Skin epidermis (tissue), 12 donors: ENCODE results near the gene ARHGAP9.

Experiments
- H3K27ac ChIP-seq, 21 experiments: fragments of 200-600 bp; sonication (generic) in 11 of 21; one replicate each; pipeline ENCODE4 v1.5.0; 2020; ENCODE audit warnings: mild to moderate bottlenecking in 3 of 21, inconsistent platforms in 2 of 21, moderate library complexity in 2 of 21
- H3K4me3 ChIP-seq, 7 experiments: fragments of 200-600 bp; sonication (generic) in 2 of 7; one replicate each; pipeline ENCODE4 v1.5.0; 2020; ENCODE audit warnings: inconsistent platforms in 2 of 7, mild to moderate bottlenecking in 2 of 7, moderate library complexity in 1 of 7

The ARHGAP9 gene

GRCh38 chr12:57476162-57476992 is 3.3 kb downstream of the ARHGAP9 start:
- Histone ChIP-seq H3K4me3 (peak overlapping the region; percentile 32 to 47 (median 40)), H3K27ac (peak overlapping the region in 18 of 21 experiments; percentile 31 to 99 (median 86))

GRCh38 chr12:57475271-57476161 is 4.2 kb downstream of the ARHGAP9 start:
- Histone ChIP-seq H3K4me3 (peak overlapping the region; percentile 32 to 47 (median 40)), H3K27ac (peak overlapping the region in 17 of 21 experiments; percentile 17 to 99 (median 88))

GRCh38 chr12:57474862-57475261 is 4.8 kb downstream of the ARHGAP9 start:
- Histone ChIP-seq H3K4me3 (peak overlapping the region in 1 of 7 experiments; percentile 40), H3K27ac (no peak overlapping the region)

DNA sequence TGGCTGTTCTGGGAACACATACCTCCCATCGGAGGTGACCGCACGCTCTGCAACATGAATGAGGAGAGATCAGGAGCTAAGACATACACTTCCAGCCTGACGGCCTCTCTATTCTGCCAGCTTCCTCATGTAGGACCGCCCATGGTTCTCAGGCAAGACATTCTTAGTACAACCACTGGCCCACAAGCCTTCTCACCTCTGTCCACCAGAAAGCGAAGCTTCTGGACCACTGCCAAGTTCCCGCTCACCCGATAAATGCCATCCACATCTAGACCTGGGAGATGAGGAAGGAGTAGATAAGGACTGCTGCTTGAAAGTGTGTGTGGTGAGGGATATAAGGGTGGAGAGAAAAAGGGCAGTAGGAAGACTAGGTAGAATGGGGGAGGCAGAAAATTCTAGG is 5.2 kb downstream of the ARHGAP9 start:
- Histone ChIP-seq H3K4me3 (no peak overlapping the region), H3K27ac (no peak overlapping the region)

- Histone ChIP-seq H3K4me3 (no peak overlapping the region), H3K27ac (no peak overlapping the region)
These were observed 5.8 kb downstream of the ARHGAP9 start for GRCh38 chr12:57473886-57474285.

DNA sequence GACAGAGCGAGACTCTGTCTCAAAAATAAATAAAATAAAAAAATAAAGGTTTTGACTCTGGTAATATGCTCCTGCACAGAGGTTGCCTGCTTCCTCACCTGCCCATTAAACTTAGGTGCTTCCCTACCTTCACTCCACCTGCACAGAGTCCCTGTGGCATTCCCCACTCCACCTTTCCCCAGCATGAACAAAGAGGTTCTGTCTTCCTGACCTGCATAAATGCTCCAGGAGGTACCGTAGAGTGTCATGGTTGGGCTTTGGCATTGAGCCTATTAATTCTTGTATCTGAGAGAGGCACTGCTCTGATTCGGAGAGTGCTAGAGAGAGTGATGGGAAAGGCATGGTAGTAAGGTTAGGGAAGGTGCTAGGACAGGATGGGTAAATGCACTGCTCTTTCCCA is 6.3 kb downstream of the ARHGAP9 start:
- H3K27ac ChIP-seq: no peak overlapping the region
- H3K4me3 ChIP-seq: no peak overlapping the region

- H3K27ac ChIP-seq: no peak overlapping the region
- no peak overlapping the region for H3K4me3 ChIP-seq
These were observed 7.3 kb downstream of the ARHGAP9 start for GRCh38 chr12:57472391-57472790.

- no peak overlapping the region for H3K4me3 ChIP-seq
These were observed 8.0 kb downstream of the ARHGAP9 start for GRCh38 chr12:57471661-57472060.

GRCh38 chr12:57470970-57471656 is 8.6 kb downstream of the ARHGAP9 start:
- Histone ChIP-seq H3K27ac (no peak overlapping the region), H3K4me3 (no peak overlapping the region)

More at GRCh38 chr12:57471661-57472060, 8.0 kb downstream of the ARHGAP9 start:
- no peak overlapping the region for H3K27ac ChIP-seq

DNA sequence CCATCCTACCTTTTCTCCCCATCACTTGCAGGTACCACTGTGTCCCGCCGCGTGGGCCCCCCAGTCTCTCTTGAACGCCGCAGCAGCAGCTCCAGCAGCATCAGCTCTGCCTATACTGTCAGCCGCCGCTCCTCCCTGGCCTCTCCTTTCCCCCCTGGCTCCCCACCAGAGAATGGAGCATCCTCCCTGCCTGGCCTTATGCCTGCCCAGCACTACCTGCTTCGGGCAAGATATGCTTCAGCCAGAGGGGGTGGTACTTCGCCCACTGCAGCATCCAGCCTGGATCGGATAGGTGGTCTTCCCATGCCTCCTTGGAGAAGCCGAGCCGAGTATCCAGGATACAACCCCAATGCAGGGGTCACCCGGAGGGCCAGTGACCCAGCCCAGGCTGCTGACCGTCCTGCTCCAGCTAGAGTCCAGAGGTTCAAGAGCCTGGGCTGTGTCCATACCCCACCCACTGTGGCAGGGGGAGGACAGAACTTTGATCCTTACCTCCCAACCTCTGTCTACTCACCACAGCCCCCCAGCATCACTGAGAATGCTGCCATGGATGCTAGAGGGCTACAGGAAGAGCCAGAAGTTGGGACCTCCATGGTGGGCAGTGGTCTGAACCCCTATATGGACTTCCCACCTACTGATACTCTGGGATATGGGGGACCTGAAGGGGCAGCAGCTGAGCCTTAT is 9.2 kb downstream of the ARHGAP9 start:
- no peak overlapping the region for H3K27ac ChIP-seq
- H3K4me3 ChIP-seq: no peak overlapping the region

DNA sequence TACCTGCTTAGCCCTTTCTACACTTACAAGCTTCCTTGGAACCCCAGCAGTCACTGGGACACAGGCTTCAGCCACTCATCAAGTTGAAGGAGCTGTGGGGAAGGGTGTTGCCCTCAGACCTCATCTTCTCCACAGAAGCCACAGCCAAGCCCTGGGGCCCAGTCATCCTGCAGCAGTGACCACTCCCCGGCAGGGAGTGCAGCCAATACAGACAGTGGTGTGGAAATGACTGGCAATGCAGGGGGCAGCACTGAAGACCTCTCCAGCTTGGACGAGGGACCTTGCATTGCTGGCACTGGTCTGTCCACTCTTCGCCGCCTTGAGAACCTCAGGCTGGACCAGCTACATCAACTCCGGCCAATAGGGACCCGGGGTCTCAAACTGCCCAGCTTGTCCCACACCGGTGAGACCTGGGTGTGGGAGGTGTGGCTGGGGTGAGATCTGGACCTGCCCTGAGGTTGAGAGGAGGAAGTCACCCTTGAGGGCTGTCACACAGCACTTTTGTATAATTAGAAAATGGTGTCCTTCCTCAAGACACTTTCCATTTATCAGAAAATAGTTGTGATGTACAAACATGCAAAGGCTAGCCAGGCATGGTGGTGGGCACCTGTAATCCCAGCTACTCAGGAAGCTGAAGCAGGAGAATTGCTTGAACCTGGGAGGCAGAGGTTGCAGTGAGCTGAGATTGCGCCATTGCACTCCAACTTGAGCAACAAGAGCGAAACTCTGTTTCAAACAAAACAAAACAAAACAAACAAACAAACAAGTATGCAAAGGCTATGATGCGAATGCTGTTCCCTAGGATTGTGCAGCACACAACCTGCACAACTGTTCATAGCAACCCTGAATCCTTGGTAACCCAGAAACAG is 10.1 kb downstream of the ARHGAP9 start:
- H3K27ac ChIP-seq: no peak overlapping the region
- no peak overlapping the region for H3K4me3 ChIP-seq

DNA sequence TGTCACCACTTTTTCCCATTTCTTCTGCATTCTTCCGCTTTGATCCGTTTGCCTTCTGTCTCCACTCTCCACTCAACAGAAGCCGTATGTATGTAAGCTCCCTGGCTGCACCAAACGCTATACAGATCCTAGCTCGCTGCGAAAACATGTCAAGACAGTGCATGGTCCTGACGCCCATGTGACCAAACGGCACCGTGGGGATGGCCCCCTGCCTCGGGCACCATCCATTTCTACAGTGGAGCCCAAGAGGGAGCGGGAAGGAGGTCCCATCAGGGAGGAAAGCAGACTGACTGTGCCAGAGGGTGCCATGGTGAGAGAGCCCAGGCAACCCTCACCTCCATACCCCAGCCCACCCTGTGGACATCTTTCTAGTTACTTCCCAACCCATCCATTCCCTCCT is 11.8 kb downstream of the ARHGAP9 start:
- no peak overlapping the region for H3K27ac ChIP-seq

GRCh38 chr12:57467212-57467874 is 12.3 kb downstream of the ARHGAP9 start:
- H3K27ac ChIP-seq: no peak overlapping the region
- no peak overlapping the region for H3K4me3 ChIP-seq

More for the DNA sequence above, 11.8 kb downstream of the ARHGAP9 start:
- no peak overlapping the region for H3K4me3 ChIP-seq

- H3K27ac ChIP-seq: no peak overlapping the region
- no peak overlapping the region for H3K4me3 ChIP-seq
These were observed 13.7 kb downstream of the ARHGAP9 start for GRCh38 chr12:57465747-57466505.

DNA sequence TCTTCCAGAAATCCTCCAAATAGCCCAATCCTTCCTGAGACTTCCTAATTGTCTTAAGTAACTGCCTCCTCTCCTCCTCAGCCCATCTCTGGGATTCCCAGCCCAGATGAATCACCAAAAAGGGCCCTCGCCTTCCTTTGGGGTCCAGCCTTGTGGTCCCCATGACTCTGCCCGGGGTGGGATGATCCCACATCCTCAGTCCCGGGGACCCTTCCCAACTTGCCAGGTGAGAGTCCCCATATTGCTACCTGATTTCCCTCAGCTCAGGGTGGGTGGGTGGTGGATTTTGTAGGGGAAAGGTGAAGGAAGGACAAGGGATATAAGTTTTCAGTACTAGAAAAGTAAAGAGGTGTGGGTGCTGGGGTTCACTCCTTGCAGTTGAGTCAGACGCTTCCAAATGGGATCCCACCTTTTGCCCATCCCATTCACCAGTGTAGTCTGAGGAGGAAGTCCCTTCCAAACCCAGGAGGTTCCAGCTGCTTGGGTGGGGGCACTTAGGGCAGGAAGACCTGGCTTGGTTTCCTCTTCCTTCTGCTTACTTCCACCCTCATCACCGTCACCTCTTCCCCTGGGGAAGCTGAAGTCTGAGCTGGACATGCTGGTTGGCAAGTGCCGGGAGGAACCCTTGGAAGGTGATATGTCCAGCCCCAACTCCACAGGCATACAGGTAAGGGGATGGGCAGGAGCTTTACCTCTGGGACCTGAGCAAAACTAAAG is 14.5 kb downstream of the ARHGAP9 start:
- H3K4me3 ChIP-seq: no peak overlapping the region
- no peak overlapping the region for H3K27ac ChIP-seq

- no peak overlapping the region for H3K27ac ChIP-seq
- H3K4me3 ChIP-seq: no peak overlapping the region
These were observed 15.1 kb downstream of the ARHGAP9 start for GRCh38 chr12:57464569-57464968.

DNA sequence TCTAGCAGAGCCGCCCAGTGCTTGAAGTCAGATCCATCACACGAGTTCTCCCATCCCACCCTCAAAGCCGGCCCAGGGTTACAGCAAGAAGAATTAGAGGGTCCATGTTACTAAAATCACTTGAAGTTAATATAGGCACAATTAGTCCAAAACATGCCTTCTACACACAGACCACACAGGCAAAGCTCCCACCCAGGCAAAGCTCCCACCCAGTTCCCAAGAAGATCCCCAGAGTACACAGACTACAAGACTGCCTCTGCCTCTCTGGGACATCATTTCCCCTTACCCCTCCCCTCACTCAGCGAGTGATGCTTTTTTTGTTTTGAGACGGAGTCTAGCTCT is 16.8 kb downstream of the ARHGAP9 start:
- Histone ChIP-seq H3K4me3 (peak overlapping the region in 3 of 7 experiments; percentile 49 to 59 (median 58)), H3K27ac (peak overlapping the region in 3 of 21 experiments; percentile 42 to 92 (median 73))
